ENCODE data around the gene MACROD2. TPM values are rescaled to one million over a fixed set of nuclear protein-coding genes. Genes with fewer than 3 reads are reported as not detected.

The MACROD2 gene
- total and polyA plus RNA-seq, 2 of the 4 experiments (the other 2 are of a cell fraction) = not detected

DNA sequence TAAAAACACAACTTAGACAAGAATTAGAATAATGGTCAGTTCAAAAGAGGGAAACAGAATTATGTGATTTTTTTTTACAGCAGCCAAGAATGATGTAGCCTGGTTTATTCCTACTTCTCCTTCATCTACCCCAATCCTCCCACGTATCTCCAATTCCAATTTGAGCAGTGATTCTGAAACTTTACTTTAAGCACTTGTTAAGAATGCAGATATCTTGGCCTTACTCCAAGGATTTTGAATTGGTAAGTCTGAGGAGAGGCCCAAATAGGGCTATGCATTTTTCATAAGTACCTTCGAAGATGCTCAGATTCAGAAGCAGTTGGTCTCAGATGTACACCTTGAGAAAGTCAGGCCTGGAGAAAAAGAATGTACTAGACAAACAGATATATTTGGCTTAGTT lies 575.5 kb downstream of the MACROD2 start:
- POLR2A ChIA-PET (ENCODE audit: unreplicated experiment) = no interaction called here
- Histone ChIP-seq H2BK5ac (ENCODE audit: low read depth, low read length, poor library complexity, severe bottlenecking) (no peak overlapping the region), H3K27ac (ENCODE audit: insufficient read depth, low read length) (no peak overlapping the region), H2BK20ac (ENCODE audit: low read depth, low read length) (no peak overlapping the region), H2BK120ac (ENCODE audit: low read depth, low read length) (no peak overlapping the region), H3K4me3 (ENCODE audit: insufficient read depth, low read depth, low read length) (no peak overlapping the region), H2AK5ac (ENCODE audit: low read depth, low read length) (no peak overlapping the region), H3K4ac (ENCODE audit: low read depth, low read length) (no peak overlapping the region), H3K9me1 (ENCODE audit: insufficient read depth, low read length) (no peaks in the 10 kb centered on the region), H3K4me1 (ENCODE audit: control insufficient read depth, insufficient read depth, low read length) (no peaks in the 10 kb centered on the region), H4K91ac (ENCODE audit: insufficient read depth, low read depth, low read length) (no peak overlapping the region), H2AK9ac (replicated peaks; ENCODE audit: low read depth, low read length, poor library complexity) (no peak overlapping the region), H3K9ac (ENCODE audit: low read depth, low read length) (no peak overlapping the region), H3K23ac (ENCODE audit: low read depth, low read length) (no peak overlapping the region), H3K36me3 (ENCODE audit: control insufficient read depth, insufficient read depth, low read length) (no peaks in the 10 kb centered on the region), H2BK15ac (ENCODE audit: low read depth, low read length) (no peak overlapping the region), H4K8ac (ENCODE audit: low read depth in 2 of 2, low read length in 2 of 2) (no peak overlapping the region), H4K5ac (ENCODE audit: low read depth, low read length) (no peak overlapping the region), H3K27me3 (ENCODE audit: control insufficient read depth, insufficient read depth, low read length) (no peaks in the 10 kb centered on the region), H3K18ac (ENCODE audit: low read depth, low read length) (no peak overlapping the region), H3K56ac (ENCODE audit: extremely low read depth, insufficient read depth, low read length) (no peak overlapping the region), H4K20me1 (ENCODE audit: insufficient read depth, low read length) (no peaks in the 10 kb centered on the region), H3K79me1 (ENCODE audit: low read depth in 1 of 2, low read length in 2 of 2) (no peaks in the 10 kb centered on the region), H3K4me2 (ENCODE audit: low read depth, low read length) (no peak overlapping the region), H3K9me3 (ENCODE audit: control insufficient read depth, insufficient read depth, low read length) (no peaks in the 10 kb centered on the region), H2AFZ (replicated peaks; ENCODE audit: low read length, poor library complexity) (no peak overlapping the region), H3K14ac (replicated peaks; ENCODE audit: low read depth, low read length) (no peak overlapping the region)
- intact Hi-C loops (cut with micrococcal nuclease) = no loop called here
- BruUV-seq (replicated peaks) = no TSS peak
- CTCF ChIA-PET = no interaction called here
- in situ Hi-C loops (cut with MboI; ENCODE audit: low sequenced_read_pairs) = no loop called here
- dilution Hi-C loops (cut with HindIII; ENCODE audit: low sequenced_read_pairs, unreplicated experiment) = no loop called here
- ATAC-seq (ENCODE audit: low read depth) = no peak
- no peak for DNase-seq
- TF ChIP-seq POLR2A (IDR thresholded peaks at IDR 0.05; ENCODE audit: low read depth, low read length) = no peak
- TF ChIP-seq NFE2L2 (IDR thresholded peaks at IDR 0.05; ENCODE audit: low read depth, low read length) = no peak
- TF ChIP-seq RAD21 (IDR thresholded peaks at IDR 0.05; ENCODE audit: low read length) = no peak
- no peak for TF ChIP-seq ELK1 (IDR thresholded peaks at IDR 0.05; ENCODE audit: borderline replicate concordance, low read depth, low read length)
- no peak for TF ChIP-seq CHD1 (IDR thresholded peaks at IDR 0.05; ENCODE audit: low read depth, low read length)
- no peak for TF ChIP-seq RFX5 (IDR thresholded peaks at IDR 0.05; ENCODE audit: low read depth, low read length)
- TF ChIP-seq USF2 (IDR thresholded peaks at IDR 0.05; ENCODE audit: low read depth, low read length) = no peak
- TF ChIP-seq SMC3 (IDR thresholded peaks at IDR 0.05; ENCODE audit: low read depth, low read length) = no peak
- TF ChIP-seq MXI1 (IDR thresholded peaks at IDR 0.05; ENCODE audit: borderline replicate concordance, low read depth, low read length) = no peak
- TF ChIP-seq CTCF (conservative IDR thresholded peaks at IDR 0.05; ENCODE audit: low read depth, low read length) = no peak
- TF ChIP-seq CEBPB (IDR thresholded peaks at IDR 0.05; ENCODE audit: low read depth, low read length) = no peak
- TF ChIP-seq BHLHE40 (IDR thresholded peaks at IDR 0.05; ENCODE audit: low read depth, low read length) = no peak
- no peak for TF ChIP-seq RCOR1 (IDR thresholded peaks at IDR 0.05; ENCODE audit: insufficient replicate concordance, low read length)
- TF ChIP-seq FOS (IDR thresholded peaks at IDR 0.05; ENCODE audit: low read depth, low read length) = no peak
- TF ChIP-seq MAZ (IDR thresholded peaks at IDR 0.05; ENCODE audit: borderline replicate concordance, low read depth, low read length) = no peak
- no peak for TF ChIP-seq MAFK (IDR thresholded peaks at IDR 0.05; ENCODE audit: low read depth, low read length)
- WGBS, 2 experiments (ENCODE audit: extremely low coverage in 2 of 2, insufficient read length in 1 of 2) = 80% methylated on average over 1 of the region's 2 CpGs; no CpG with 5 or more reads in 1 of the 2 experiments

Measured in IMR-90 (cell line).